ENCODE measurements around the gene ANKHD1. TPM values are rescaled to one million over a fixed set of nuclear protein-coding genes. Genes with fewer than 3 reads are reported as not detected.

ANKHD1 gene
- total and polyA plus RNA-seq, 2 of the 8 experiments (the other 6 are each of a cell fraction or from before 2014, with no cell fraction given): 69.9 to 108 TPM

DNA sequence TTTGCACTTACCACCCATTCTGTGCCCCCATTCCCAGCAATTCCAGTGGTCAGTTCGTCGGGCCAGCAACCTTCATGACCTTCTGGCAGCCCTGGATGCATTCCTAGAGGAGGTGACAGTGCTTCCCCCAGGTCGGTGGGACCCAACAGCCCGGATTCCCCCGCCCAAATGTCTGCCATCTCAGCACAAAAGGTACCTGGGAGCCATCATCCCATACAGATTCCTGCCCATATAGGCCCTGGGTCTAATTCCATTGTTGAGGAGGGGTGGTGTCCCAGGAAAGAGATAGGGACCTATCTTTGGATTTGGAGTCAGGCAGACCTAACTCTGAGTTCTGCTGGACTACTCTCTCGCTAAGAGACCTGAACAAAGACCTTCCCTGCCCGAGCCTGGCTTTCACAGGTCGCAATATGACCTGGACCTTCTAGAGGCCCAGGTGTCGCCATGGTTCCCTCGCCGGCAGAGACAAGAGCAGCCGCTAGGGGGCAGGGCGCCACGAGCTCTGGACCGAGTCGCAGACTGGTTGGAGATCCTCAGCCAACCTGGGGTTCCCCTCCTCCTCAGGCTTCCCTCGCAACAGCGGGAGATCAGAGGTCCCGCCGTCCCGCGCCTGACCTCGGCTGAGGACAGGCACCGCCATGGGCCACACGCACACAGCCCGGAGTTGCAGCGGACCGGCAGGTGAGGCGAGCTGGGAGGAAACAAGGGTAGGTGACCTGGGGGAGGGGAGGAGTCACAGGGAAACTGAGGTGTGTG, 38.6 kb upstream of the ANKHD1 start (continued):
- TF ChIP-seq ATF2 (IDR thresholded peaks at IDR 0.05; ENCODE audit: low read length) (no peak), CTBP2 (IDR thresholded peaks at IDR 0.05; ENCODE audit: borderline replicate concordance, insufficient read depth, insufficient read length, low read length) (no peak), SUZ12 (IDR thresholded peaks at IDR 0.05; ENCODE audit: low read length) (no peak), FOSL1 (IDR thresholded peaks at IDR 0.05; ENCODE audit: insufficient read depth, low read depth, low read length) (no peak), POU5F1 (IDR thresholded peaks at IDR 0.05; ENCODE audit: low read depth, low read length) (no peak), YY1 (IDR thresholded peaks at IDR 0.05; ENCODE audit: low read depth, low read length) (peak; percentile 82), NANOG (IDR thresholded peaks at IDR 0.05; ENCODE audit: insufficient read depth, low read depth, low read length, poor library complexity, severe bottlenecking) (peak; percentile 18), KDM1A (IDR thresholded peaks at IDR 0.05; ENCODE audit: borderline replicate concordance, low read length) (peak; percentile 21; the same call in 1 of the 2 replicates), RXRA (IDR thresholded peaks at IDR 0.05; ENCODE audit: insufficient read depth, low read depth, low read length) (0 out of 2 replicates have a peak, but pooled peaks have one; percentile 70), E2F6 (IDR thresholded peaks at IDR 0.05) (peak; percentile 79), RBBP5 (IDR thresholded peaks at IDR 0.05; ENCODE audit: borderline replicate concordance, low read depth, low read length) (peak; percentile 71; the same call in 1 of the 2 replicates), MAFK (IDR thresholded peaks at IDR 0.05; ENCODE audit: low read depth, low read length) (no peak), TCF12 (IDR thresholded peaks at IDR 0.05; ENCODE audit: low read depth, low read length) (0 out of 2 replicates have a peak, but pooled peaks have one; percentile 72), CEBPB (IDR thresholded peaks at IDR 0.05; ENCODE audit: low read depth, low read length) (no peak), SIRT6 (IDR thresholded peaks at IDR 0.05; ENCODE audit: low read length) (no peak), TAF7 (optimal IDR thresholded peaks at IDR 0.05; ENCODE audit: borderline replicate concordance, low read depth, low read length) (peak; percentile 50), PHF8 (conservative IDR thresholded peaks at IDR 0.05; ENCODE audit: low read depth, low read length) (peak; percentile 51)
- TF ChIP-seq, protein P1, sequence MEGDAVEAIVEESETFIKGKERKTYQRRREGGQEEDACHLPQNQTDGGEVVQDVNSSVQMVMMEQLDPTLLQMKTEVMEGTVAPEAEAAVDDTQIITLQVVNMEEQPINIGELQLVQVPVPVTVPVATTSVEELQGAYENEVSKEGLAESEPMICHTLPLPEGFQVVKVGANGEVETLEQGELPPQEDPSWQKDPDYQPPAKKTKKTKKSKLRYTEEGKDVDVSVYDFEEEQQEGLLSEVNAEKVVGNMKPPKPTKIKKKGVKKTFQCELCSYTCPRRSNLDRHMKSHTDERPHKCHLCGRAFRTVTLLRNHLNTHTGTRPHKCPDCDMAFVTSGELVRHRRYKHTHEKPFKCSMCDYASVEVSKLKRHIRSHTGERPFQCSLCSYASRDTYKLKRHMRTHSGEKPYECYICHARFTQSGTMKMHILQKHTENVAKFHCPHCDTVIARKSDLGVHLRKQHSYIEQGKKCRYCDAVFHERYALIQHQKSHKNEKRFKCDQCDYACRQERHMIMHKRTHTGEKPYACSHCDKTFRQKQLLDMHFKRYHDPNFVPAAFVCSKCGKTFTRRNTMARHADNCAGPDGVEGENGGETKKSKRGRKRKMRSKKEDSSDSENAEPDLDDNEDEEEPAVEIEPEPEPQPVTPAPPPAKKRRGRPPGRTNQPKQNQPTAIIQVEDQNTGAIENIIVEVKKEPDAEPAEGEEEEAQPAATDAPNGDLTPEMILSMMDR (IDR thresholded peaks at IDR 0.05; ENCODE audit: control extremely low read depth in 1 of 3, insufficient read depth in 1 of 3, low read depth in 1 of 3, low read length in 3 of 3): peak in 2 of 3 experiments; percentile 93 to 99; a peak in 3 of 4 replicates

Data from H1 (cell line).